A549 (cell line): ENCODE data around the gene LBR. TPM values are rescaled to one million over a fixed set of nuclear protein-coding genes. Genes with fewer than 3 reads are reported as not detected.

Experiments
- ATAC-seq, 2 experiments: fragments of 200-7000 bp in 1 of 2; fragments of >200 bp in 1 of 2; cut with Nextera tagmentation in 1 of 2; cut with Tn5 transposase in 1 of 2; 3 replicates each; pipeline versions ENCODE4 v1.8.0 to v1.9.1; 2018 to 2020; ENCODE audit warnings: mild to moderate bottlenecking in 1 of 2, moderate library complexity in 1 of 2
- CTCF ChIA-PET: fragments of 300-600 bp; sonication (Branson Sonifier 250); formaldehyde crosslinking; extraction: SDS; loops from one replicate; lab custom pipeline; 2021; ENCODE audit warnings: antibody characterized with exemption, inconsistent platforms; lab: Yijun Ruan, JAX
- POLR2A ChIA-PET: fragments of 350-600 bp; formaldehyde crosslinking; extraction: SDS; loops from one replicate; lab custom pipeline; 2021; ENCODE audit warnings: antibody characterized with exemption, inconsistent platforms; lab: Yijun Ruan, JAX
- DNase-seq, 2 experiments: peaks; one replicate each; pipeline versions ENCODE4 v3.0.0 to v3.0.0-alpha.2; 2011 to 2016; ENCODE audit warnings: low read depth in 1 of 2, low spot score in 1 of 2
- FAIRE-seq: peaks from 2 replicates; lab custom pipeline; 2011; peaks lifted over from hg19 to GRCh38; lab: Jason Lieb, UNC
- H3K27ac ChIP-seq, 2 experiments: fragments of >200 bp; sonication (Bioruptor Twin); formaldehyde crosslinking; 3 replicates each; pipeline ENCODE4 v1.5.1; 2016 to 2017
- H3K4me1 ChIP-seq: fragments of >200 bp; sonication (Bioruptor Twin); formaldehyde crosslinking; 3 replicates; pipeline ENCODE4 v1.6.1; 2016
- H3K4me2 ChIP-seq: fragments of >200 bp; sonication (Bioruptor Twin); formaldehyde crosslinking; 3 replicates; pipeline ENCODE4 v1.6.1; 2016
- H3K4me3 ChIP-seq: fragments of >200 bp; sonication (Bioruptor Twin); formaldehyde crosslinking; 3 replicates; pipeline ENCODE4 v1.5.1; 2016
- H3K9me3 ChIP-seq: fragments of >200 bp; sonication (Bioruptor Twin); formaldehyde crosslinking; 3 replicates; pipeline ENCODE4 v1.6.1; 2016
- ATOH8 ChIP-seq: fragments of 250-450 bp; sonication (Bioruptor Pico); IDR thresholded peaks from 2 replicates; pipeline ENCODE4 v1.5.0; 2020; ENCODE audit warnings: low read depth, mild to moderate bottlenecking, moderate library complexity
- BCL3 ChIP-seq: fragments of >200 bp; sonication (Bioruptor Twin); formaldehyde crosslinking; IDR thresholded peaks from 3 replicates; pipeline ENCODE4 v1.6.1; 2016
- BHLHE40 ChIP-seq: IDR thresholded peaks from 2 replicates; pipeline ENCODE4 v1.6.1; 2012; ENCODE audit warnings: low read depth, low read length, inconsistent platforms
- CEBPB ChIP-seq, 2 experiments: fragments of >200 bp in 1 of 2; sonication (Bioruptor Twin) in 1 of 2; formaldehyde crosslinking in 1 of 2; IDR thresholded peaks; 2 replicates each; pipeline ENCODE4 v1.6.1; 2012 to 2016
- CTCF ChIP-seq: fragments of >200 bp; sonication (Bioruptor Twin); formaldehyde crosslinking; IDR thresholded peaks from 3 replicates; pipeline ENCODE4 v1.5.1; 2016
- E2F6 ChIP-seq: IDR thresholded peaks from 2 replicates; pipeline ENCODE4 v1.6.1; 2012; ENCODE audit warnings: low read depth, borderline replicate concordance
- ELK1 ChIP-seq: fragments of 150-350 bp; IDR thresholded peaks from 2 replicates; pipeline ENCODE4 v1.6.1; 2014; ENCODE audit warnings: low read depth, mild to moderate bottlenecking, low read length
- ESRRA ChIP-seq: fragments of 150-350 bp; IDR thresholded peaks from 2 replicates; pipeline ENCODE4 v1.6.1; 2014; ENCODE audit warnings: mild to moderate bottlenecking, low read length, borderline replicate concordance
- FOXS1 ChIP-seq: fragments of 250-450 bp; sonication (Bioruptor Pico); IDR thresholded peaks from 2 replicates; pipeline ENCODE4 v1.5.0; 2020; ENCODE audit warnings: mild to moderate bottlenecking, moderate library complexity
- HDAC2 ChIP-seq: fragments of 200-600 bp; sonication (generic); IDR thresholded peaks from 2 replicates; pipeline ENCODE4 v1.6.1; 2016
- HMGXB4 ChIP-seq: fragments of 250-450 bp; sonication (Bioruptor Pico); IDR thresholded peaks from 2 replicates; pipeline ENCODE4 v1.5.0; 2021; ENCODE audit warnings: mild to moderate bottlenecking, moderate library complexity, borderline replicate concordance
- HOXB13 ChIP-seq: fragments of 250-450 bp; sonication (Bioruptor Pico); IDR thresholded peaks from 2 replicates; pipeline ENCODE4 v1.5.0; 2020; ENCODE audit warnings: low read depth, mild to moderate bottlenecking, moderate library complexity
- KDM1A ChIP-seq: fragments of 200-600 bp; sonication (generic); IDR thresholded peaks from 2 replicates; pipeline ENCODE4 v1.6.1; 2016; ENCODE audit warnings: low read depth, mild to moderate bottlenecking
- KDM5A ChIP-seq: fragments of 200-600 bp; sonication (generic); IDR thresholded peaks from 2 replicates; pipeline ENCODE4 v1.6.1; 2016; ENCODE audit warnings: antibody characterized with exemption, mild to moderate bottlenecking
- NFE2L2 ChIP-seq: fragments of 150-350 bp; conservative IDR thresholded peaks from 2 replicates; pipeline ENCODE4 v1.6.1; 2014; ENCODE audit warnings: low read length
- NPAS2 ChIP-seq: fragments of 250-450 bp; sonication (Bioruptor Pico); IDR thresholded peaks from 2 replicates; pipeline ENCODE4 v1.8.0; 2022; ENCODE audit warnings: mild to moderate bottlenecking, moderate library complexity, borderline replicate concordance
- PBX3 ChIP-seq: IDR thresholded peaks from 2 replicates; pipeline ENCODE4 v1.6.1; 2012
- PHF8 ChIP-seq: fragments of 200-600 bp; sonication (generic); IDR thresholded peaks from 2 replicates; pipeline ENCODE4 v1.6.1; 2016; ENCODE audit warnings: low read depth, mild to moderate bottlenecking, antibody characterized with exemption, moderate library complexity, borderline replicate concordance
- SMC3 ChIP-seq: fragments of >200 bp; sonication (Bioruptor Twin); formaldehyde crosslinking; IDR thresholded peaks from 3 replicates; pipeline ENCODE4 v1.6.1; 2018; ENCODE audit warnings: inconsistent platforms
- TP53 ChIP-seq: fragments of 250-450 bp; sonication (Bioruptor Pico); IDR thresholded peaks from 2 replicates; pipeline ENCODE4 v1.5.0; 2021; ENCODE audit warnings: mild to moderate bottlenecking, moderate library complexity
- USF2 ChIP-seq: fragments of 450-650 bp; IDR thresholded peaks from 2 replicates; pipeline ENCODE4 v1.6.1; 2014; ENCODE audit warnings: antibody characterized with exemption
- ZFP36 ChIP-seq: fragments of 450-650 bp; IDR thresholded peaks from 2 replicates; pipeline ENCODE4 v1.6.1; 2014; ENCODE audit warnings: borderline replicate concordance; ENCODE audit not compliant: partially characterized antibody
- ZSCAN20 ChIP-seq: fragments of 250-450 bp; sonication (Bioruptor Pico); IDR thresholded peaks from 2 replicates; pipeline ENCODE4 v1.8.0; 2022; ENCODE audit warnings: mild to moderate bottlenecking, moderate library complexity
- WGBS: methylation state at CpG from one replicate; pipeline ENCODE4 v1.1.6; 2017; ENCODE audit errors: missing lambda C conversion rate; 5-methylcytosine and 5-hydroxymethylcytosine counted together
- polyA plus RNA-seq, 4 experiments: library from polyadenylated mRNA; depleted of rRNA in 3 of 4; stranded (reverse); fragments of >200 nt; fragmentation: RNase III in 1 of 4; extraction: RNeasy Plus Mini Kit Qiagen cat#74134 plus additional on column Dnase treatment in 1 of 4; gene quantifications; 2 replicates in 3 of 4; 3 replicates in 1 of 4; pipeline ENCODE4 v1.2.3, GENCODE V29; 2011 to 2017

Gene LBR
- polyA plus RNA-seq, 2 of the 4 experiments (the other 2 are of a cell fraction), result 40.8 to 68.7 TPM

GRCh38 chr1:225462714-225463574 is 35.1 kb upstream of the LBR start:
- no peak overlapping the region for H3K4me3 ChIP-seq
- POLR2A ChIA-PET, result no interaction called here
- WGBS, result 61% methylated on average over 15 of the region's 15 CpGs
- H3K4me1 ChIP-seq, result peaks cover 45% of the 10 kb centered on the region
- DNase-seq (no peak), FAIRE-seq (no peak), ATAC-seq (0 out of 6 replicates have a peak, but pooled peaks of 1 of the 2 experiments have one; percentile 8)
- H3K9me3 ChIP-seq, result no peaks in the 10 kb centered on the region
- H3K4me2 ChIP-seq, result no peak overlapping the region
- TF ChIP-seq BHLHE40 (no peak), ZFP36 (no peak), ELK1 (no peak), CEBPB (IDR thresholded peaks at IDR 0.05) (no peak), ESRRA (no peak), KDM5A (no peak), KDM1A (no peak), TP53 (CRISPR knock-in tag) (no peak), NFE2L2 (no peak), ZSCAN20 (CRISPR knock-in tag) (no peak), SMC3 (no peak), USF2 (no peak), ATOH8 (CRISPR knock-in tag) (no peak)
- peak overlapping the region in 1 of 2 experiments; percentile 38; a peak in 2 of 6 replicates for H3K27ac ChIP-seq
- CTCF ChIA-PET, result interaction anchor here (1.2 to 13.1 kb wide), 2 partner anchors 10 to 448 kb away, joined by 3 to 138 read pairs; no protein-coding TSS in a partner anchor

GRCh38 chr1:225462429-225462713 is 34.5 kb upstream of the LBR start:
- no peak for ATAC-seq
- ChIA-PET POLR2A (no interaction called here), CTCF (interaction anchor here (1.2 to 13.1 kb wide), 3 partner anchors 11 to 513 kb away, joined by 3 to 138 read pairs (median 4); no protein-coding TSS in a partner anchor)
- no peak for FAIRE-seq
- Histone ChIP-seq H3K27ac (peak overlapping the region in 1 of 2 experiments; percentile 29; a peak in 1 of 6 replicates), H3K4me2 (no peak overlapping the region), H3K4me1 (peaks cover 45% of the 10 kb centered on the region), H3K9me3 (no peaks in the 10 kb centered on the region), H3K4me3 (no peak overlapping the region)
- WGBS, result 32% methylated on average over 5 of the region's 5 CpGs
- DNase-seq, result no peak
- no peak for TF ChIP-seq BCL3
- TF ChIP-seq FOXS1 (CRISPR knock-in tag), result no peak
- no peak for TF ChIP-seq PHF8
- TF ChIP-seq PBX3, result no peak
- TF ChIP-seq CTCF, result no peak
- no peak for TF ChIP-seq HDAC2
- TF ChIP-seq KDM1A, result no peak
- no peak for TF ChIP-seq E2F6
- no peak for TF ChIP-seq HOXB13 (CRISPR knock-in tag)
- no peak for TF ChIP-seq ZFP36
- TF ChIP-seq NPAS2, result no peak
- no peak for TF ChIP-seq HMGXB4 (CRISPR knock-in tag)
- TF ChIP-seq BHLHE40, result no peak
- TF ChIP-seq ATOH8 (CRISPR knock-in tag), result no peak
